ENCODE data around the gene IKBKE. TPM values are rescaled to one million over a fixed set of nuclear protein-coding genes. Genes with fewer than 3 reads are reported as not detected.

The IKBKE gene
- total RNA-seq, 1 experiment from 2014 or later, result 6.4 TPM

DNA sequence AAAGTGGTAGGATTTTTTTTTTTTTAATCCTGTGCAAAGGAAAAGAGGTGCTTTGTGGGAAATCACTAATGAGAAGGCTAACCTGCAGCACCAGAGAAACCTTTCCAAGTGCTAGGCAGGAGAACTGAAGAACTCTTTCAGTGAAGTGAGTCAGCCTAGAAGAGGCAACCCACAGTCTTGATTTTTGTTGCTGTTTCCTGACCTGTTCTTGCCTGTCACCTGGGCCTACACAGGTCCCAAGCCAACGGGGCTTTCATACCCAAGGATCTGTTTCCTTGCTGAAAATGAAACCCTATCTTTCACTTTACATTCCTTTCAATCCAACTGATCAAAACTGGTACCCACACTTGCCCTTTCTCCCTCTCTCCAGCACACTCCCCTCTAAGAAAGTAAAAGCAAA lies 7.1 kb upstream of the IKBKE start:
- H3K9me3 ChIP-seq (ENCODE audit: control insufficient read depth, insufficient read depth, low read depth, low read length), result no peaks in the 10 kb centered on the region
- CTCF ChIA-PET, result no interaction called here
- in situ Hi-C loops (cut with HindIII; ENCODE audit: low pct_unique_long_range_greater_than_20kb, low sequenced_read_pairs) (no loop called here), intact Hi-C loops (cut with micrococcal nuclease; ENCODE audit: unreplicated experiment) (no loop called here)
- no peak for ATAC-seq
- no peak for DNase-seq (ENCODE audit: low read depth, low spot score)
- H3K4me3 ChIP-seq (ENCODE audit: low read depth in 2 of 2, low read length in 2 of 2), result no peak overlapping the region
- TF ChIP-seq POLR2AphosphoS5 (IDR thresholded peaks at IDR 0.05; ENCODE audit: low read depth, low read length), result no peak
- TF ChIP-seq, protein P1, sequence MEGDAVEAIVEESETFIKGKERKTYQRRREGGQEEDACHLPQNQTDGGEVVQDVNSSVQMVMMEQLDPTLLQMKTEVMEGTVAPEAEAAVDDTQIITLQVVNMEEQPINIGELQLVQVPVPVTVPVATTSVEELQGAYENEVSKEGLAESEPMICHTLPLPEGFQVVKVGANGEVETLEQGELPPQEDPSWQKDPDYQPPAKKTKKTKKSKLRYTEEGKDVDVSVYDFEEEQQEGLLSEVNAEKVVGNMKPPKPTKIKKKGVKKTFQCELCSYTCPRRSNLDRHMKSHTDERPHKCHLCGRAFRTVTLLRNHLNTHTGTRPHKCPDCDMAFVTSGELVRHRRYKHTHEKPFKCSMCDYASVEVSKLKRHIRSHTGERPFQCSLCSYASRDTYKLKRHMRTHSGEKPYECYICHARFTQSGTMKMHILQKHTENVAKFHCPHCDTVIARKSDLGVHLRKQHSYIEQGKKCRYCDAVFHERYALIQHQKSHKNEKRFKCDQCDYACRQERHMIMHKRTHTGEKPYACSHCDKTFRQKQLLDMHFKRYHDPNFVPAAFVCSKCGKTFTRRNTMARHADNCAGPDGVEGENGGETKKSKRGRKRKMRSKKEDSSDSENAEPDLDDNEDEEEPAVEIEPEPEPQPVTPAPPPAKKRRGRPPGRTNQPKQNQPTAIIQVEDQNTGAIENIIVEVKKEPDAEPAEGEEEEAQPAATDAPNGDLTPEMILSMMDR (IDR thresholded peaks at IDR 0.05), result no peak
- TF ChIP-seq, protein P2, sequence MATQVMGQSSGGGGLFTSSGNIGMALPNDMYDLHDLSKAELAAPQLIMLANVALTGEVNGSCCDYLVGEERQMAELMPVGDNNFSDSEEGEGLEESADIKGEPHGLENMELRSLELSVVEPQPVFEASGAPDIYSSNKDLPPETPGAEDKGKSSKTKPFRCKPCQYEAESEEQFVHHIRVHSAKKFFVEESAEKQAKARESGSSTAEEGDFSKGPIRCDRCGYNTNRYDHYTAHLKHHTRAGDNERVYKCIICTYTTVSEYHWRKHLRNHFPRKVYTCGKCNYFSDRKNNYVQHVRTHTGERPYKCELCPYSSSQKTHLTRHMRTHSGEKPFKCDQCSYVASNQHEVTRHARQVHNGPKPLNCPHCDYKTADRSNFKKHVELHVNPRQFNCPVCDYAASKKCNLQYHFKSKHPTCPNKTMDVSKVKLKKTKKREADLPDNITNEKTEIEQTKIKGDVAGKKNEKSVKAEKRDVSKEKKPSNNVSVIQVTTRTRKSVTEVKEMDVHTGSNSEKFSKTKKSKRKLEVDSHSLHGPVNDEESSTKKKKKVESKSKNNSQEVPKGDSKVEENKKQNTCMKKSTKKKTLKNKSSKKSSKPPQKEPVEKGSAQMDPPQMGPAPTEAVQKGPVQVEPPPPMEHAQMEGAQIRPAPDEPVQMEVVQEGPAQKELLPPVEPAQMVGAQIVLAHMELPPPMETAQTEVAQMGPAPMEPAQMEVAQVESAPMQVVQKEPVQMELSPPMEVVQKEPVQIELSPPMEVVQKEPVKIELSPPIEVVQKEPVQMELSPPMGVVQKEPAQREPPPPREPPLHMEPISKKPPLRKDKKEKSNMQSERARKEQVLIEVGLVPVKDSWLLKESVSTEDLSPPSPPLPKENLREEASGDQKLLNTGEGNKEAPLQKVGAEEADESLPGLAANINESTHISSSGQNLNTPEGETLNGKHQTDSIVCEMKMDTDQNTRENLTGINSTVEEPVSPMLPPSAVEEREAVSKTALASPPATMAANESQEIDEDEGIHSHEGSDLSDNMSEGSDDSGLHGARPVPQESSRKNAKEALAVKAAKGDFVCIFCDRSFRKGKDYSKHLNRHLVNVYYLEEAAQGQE (IDR thresholded peaks at IDR 0.05; ENCODE audit: insufficient read depth in 1 of 2, low read depth in 2 of 2, low read length in 1 of 2), result no peak
- TF ChIP-seq TCF7L2 (IDR thresholded peaks at IDR 0.05; ENCODE audit: low read depth, low read length), result no peak
- TF ChIP-seq SIN3A (IDR thresholded peaks at IDR 0.05; ENCODE audit: borderline replicate concordance, insufficient read depth, low read depth, low read length), result no peak
- H3K36me3 ChIP-seq (ENCODE audit: control insufficient read depth, insufficient read depth, low read length), result no peaks in the 10 kb centered on the region
- POLR2A ChIA-PET, result no interaction called here
- H3K27me3 ChIP-seq (ENCODE audit: control insufficient read depth, insufficient read depth, low read length), result no peaks in the 10 kb centered on the region
- H3K27ac ChIP-seq (ENCODE audit: low read length), result no peak overlapping the region
- BruUV-seq (replicated peaks), result no TSS peak
- no peaks in the 10 kb centered on the region for H3K4me1 ChIP-seq (ENCODE audit: control insufficient read depth, insufficient read depth, low read length)

DNA sequence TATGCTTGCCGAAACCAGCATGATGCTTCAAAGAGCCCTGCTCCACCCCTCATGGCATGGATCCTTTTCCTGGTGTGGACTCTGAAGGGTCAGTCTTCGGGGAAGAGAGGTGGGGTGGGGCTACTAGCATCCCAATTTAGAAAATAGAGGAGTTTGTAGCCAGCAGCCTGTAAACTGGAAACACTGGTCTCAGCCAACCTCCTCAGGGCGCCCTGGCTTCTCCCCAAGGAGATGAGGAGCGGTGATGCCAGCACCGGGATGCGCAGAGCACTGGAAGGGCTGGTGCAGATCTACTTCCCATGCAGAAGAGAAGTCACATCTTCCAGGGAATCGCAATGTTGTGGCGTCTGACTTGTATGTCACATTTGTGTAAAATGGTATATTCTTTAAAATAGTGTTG lies 6.4 kb upstream of the IKBKE start:
- no peak overlapping the region for H3K4me3 ChIP-seq (ENCODE audit: low read depth in 2 of 2, low read length in 2 of 2)
- intact Hi-C loops (cut with micrococcal nuclease; ENCODE audit: unreplicated experiment) (no loop called here), in situ Hi-C loops (cut with HindIII; ENCODE audit: low pct_unique_long_range_greater_than_20kb, low sequenced_read_pairs) (no loop called here)
- POLR2A ChIA-PET, result no interaction called here
- CTCF ChIA-PET, result no interaction called here
- H3K9me3 ChIP-seq (ENCODE audit: control insufficient read depth, insufficient read depth, low read depth, low read length), result no peaks in the 10 kb centered on the region
- H3K27ac ChIP-seq (ENCODE audit: low read length), result no peak overlapping the region
- TF ChIP-seq TCF7L2 (IDR thresholded peaks at IDR 0.05; ENCODE audit: low read depth, low read length) (no peak), SIN3A (IDR thresholded peaks at IDR 0.05; ENCODE audit: borderline replicate concordance, insufficient read depth, low read depth, low read length) (no peak), POLR2AphosphoS5 (IDR thresholded peaks at IDR 0.05; ENCODE audit: low read depth, low read length) (no peak)
- TF ChIP-seq, protein P1 (IDR thresholded peaks at IDR 0.05), result no peak
- TF ChIP-seq, protein P2 (IDR thresholded peaks at IDR 0.05; ENCODE audit: insufficient read depth in 1 of 2, low read depth in 2 of 2, low read length in 1 of 2), result no peak
- no peaks in the 10 kb centered on the region for H3K4me1 ChIP-seq (ENCODE audit: control insufficient read depth, insufficient read depth, low read length)
- BruUV-seq (replicated peaks), result no TSS peak
- no peak for ATAC-seq
- no peaks in the 10 kb centered on the region for H3K27me3 ChIP-seq (ENCODE audit: control insufficient read depth, insufficient read depth, low read length)
- DNase-seq (ENCODE audit: low read depth, low spot score), result no peak
- no peaks in the 10 kb centered on the region for H3K36me3 ChIP-seq (ENCODE audit: control insufficient read depth, insufficient read depth, low read length)
